ENCODE measurements around the gene TMCC3.

- TF ChIP-seq CTCF (IDR thresholded peaks at IDR 0.05): no peak
- no peak for TF ChIP-seq POLR2A (IDR thresholded peaks at IDR 0.05)
- no peak for TF ChIP-seq POLR2AphosphoS5 (IDR thresholded peaks at IDR 0.05; ENCODE audit: insufficient read depth in 1 of 2, low read depth in 1 of 2)
These were observed 10.0 kb downstream of the TMCC3 start for GRCh38 chr12:94640134-94640928.

Measured in vagina (tissue), 2 donors.